CD4-positive, alpha-beta T cell treated with Interleukin-15 for 1 hour (primary cell): ENCODE measurements around the gene IMMP2L.
"Not testable (repeated sequence)": the region's sequence is repeated elsewhere in the genome, so short reads cannot be mapped to it uniquely, and the experiment has no call there.

ENCODE experiments used
- DNase-seq: peaks from one replicate; pipeline ENCODE4 v3.0.0-alpha.2; 2020

Gene IMMP2L

DNA sequence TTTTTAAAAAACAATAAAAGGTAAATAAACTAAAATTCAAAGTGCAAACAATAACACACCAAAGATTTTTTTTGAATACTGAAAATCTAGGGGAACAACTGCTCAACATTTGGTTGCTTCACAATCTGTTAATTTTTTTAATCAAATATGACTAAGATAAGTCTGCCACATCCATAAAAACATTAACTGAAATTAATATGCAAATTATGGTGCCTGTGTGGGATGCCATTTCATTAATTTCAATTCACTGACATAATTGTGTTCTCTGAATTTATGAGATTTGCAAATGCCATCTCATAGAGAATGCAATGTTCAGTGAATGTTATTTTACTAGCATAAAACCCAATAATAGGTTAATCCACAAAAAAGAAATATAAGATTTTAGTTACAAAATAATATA lies 237.5 kb downstream of the IMMP2L start:
- DNase-seq: no peak

DNA sequence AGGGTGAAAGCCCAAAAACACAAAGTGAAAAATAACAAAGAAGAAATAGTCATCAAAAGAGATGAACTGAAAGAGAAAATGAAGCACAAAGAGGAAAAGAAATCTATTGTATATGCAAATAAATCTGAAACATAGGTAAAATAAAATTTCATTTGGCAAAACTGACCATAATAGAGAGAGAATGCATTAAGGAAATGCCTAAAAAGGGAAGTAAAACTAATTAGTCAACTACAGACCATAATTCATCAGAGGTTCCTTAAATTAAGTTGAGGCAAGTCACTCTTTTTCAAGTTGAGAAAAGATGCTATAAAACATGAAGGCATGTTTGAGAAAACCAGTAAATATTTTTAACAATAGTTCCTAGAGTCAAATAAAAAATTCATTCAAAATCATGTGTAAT lies 238.1 kb downstream of the IMMP2L start:
- DNase-seq: no peak

DNA sequence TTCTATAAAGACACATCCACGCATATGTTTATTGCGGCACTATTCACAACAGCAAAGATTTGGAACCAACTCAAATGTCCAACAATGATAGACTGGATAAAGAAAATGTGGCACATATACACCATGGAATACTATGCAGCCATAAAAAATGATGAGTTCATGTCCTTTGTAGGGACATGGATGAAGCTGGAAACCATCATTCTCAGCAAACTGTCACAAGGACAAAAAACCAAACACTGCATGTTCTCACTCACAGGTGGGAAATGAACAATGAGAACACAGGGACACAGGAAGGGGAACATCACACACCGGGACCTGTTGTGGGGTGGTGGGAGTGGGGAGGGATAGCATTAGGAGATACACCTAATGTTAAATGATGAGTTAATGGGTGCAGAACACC lies 238.6 kb downstream of the IMMP2L start:
- not testable (repeated sequence) for DNase-seq

DNA sequence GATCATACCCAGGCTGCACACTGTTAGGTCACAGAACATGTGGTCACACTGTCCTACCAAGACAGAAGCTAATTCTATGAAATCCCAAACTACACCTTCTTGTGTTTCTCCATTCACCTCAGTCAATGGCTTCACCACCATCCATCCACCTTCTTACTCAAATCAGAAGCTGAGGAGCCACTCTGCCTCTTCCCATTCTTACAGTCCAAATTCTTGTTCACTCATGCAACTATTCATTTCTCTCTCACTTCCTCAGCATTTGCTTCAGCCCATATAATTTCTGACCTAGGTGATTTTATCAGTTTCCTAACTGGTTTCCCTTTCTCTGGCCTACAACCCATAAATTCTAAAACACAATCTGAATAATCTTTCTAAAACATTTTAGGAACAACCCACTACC lies 242.2 kb downstream of the IMMP2L start:
- DNase-seq: no peak

DNA sequence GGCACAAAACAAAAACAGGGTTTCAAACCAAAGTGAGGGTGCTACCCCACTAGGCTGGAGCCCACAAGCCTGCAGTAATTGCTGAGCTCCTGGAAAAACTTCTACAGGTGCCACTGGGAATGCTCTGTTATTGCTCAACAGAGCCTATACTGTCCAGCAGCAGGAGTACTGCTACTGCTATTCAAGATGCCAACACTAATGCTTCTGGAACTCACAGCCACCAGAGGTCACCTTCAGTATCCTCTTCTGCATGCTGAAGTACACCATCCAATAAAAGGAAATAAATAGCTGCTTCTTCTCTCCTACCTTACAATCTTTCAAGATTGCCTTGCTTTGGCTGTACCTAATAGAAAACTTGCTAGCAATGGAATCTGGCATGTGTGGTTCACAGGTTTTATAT lies 249.3 kb downstream of the IMMP2L start:
- DNase-seq: no peak

DNA sequence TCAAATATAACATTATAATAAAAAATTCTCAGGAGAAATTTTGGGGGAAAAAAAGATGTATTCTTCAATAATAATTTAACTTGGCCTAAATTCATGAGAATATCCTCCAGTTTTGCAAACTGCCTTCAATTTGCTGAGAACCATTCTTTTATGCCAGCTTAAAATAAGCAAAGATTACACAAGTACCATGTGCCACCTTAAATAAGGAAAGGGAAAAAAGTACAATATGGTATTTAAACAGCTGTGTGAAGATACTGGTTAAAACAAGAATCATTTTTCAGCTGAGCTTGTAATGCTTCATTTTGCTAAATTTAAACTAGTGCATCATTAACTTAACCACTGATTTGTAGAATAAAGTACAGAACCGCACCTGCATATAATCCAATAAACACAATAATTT lies 253.6 kb downstream of the IMMP2L start:
- DNase-seq: no peak

DNA sequence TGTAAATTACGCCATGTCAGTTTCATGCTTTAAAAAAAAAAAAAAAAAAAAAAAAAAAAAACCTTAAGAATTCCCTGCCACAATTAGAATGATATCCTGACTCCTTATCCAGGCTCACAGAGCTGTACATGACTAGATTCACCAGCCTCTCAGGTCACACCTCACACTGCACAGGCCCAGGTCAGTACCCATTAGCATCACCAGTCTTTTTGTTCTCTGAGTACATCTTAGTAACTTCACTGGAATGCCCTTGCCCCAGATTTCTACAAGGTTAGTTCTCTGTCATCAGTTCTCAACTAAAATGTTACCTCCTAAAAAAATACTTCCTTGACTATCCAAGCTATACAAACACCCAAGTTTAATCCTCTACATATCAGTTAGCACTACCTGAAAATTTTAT lies 260.4 kb downstream of the IMMP2L start:
- DNase-seq: no peak

DNA sequence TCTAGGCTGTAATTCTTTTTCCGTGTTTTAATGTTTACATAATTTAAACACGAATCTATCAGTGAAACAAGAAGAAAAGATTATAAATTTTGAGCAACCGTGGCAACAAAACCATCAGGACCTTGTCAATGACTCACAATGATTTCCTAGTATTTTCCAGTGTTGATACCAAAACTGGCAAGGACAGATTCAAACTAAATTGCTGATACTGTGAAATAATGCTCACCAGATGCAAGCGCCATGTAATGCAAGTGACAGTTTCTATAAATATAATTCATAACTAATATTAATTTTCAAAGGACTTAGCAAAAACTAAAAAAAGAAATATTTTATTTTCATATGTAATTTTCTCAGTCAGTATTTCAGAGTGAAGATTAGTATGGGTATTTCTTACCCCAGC lies 267.8 kb downstream of the IMMP2L start:
- DNase-seq: no peak

DNA sequence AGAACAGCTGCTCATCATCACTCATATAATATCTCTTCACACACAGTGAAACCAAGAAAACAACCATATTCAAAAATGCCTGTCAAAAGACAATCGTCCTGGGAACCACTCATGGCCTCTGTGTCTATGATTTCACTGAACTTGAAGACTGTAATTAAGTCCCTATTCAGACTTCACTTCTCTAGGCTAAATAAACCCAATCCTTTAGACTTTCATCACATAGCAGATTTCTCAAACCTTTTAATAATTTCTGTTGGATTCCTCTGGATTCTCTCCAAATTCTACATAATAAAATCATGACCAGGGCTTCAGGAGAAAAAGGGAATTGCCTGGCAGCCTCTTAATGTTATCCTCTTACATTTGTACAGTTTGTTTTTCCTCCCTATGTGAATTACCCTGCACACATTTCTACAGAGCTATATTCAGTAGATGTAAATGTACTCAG lies 270.2 kb downstream of the IMMP2L start:
- DNase-seq: no peak

DNA sequence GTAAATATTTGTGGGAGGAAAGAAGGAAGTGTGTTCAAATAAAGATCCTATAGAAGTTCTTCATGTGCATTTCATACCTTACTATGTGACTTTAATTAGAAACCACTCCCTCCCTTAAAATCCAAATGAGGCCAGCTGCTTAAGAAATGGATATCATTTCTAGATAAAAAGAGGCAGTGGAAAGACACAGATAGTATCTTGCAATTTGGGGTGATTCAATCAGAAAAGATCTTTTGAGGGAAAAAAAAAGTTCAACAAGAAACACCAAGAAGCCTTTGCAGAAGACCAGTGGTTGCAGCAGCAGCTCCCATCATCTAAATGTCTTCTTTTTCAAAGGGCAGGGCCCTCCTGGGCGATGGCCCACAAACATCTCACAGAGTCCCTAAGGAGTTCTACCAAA lies 271.3 kb downstream of the IMMP2L start:
- DNase-seq: no peak

DNA sequence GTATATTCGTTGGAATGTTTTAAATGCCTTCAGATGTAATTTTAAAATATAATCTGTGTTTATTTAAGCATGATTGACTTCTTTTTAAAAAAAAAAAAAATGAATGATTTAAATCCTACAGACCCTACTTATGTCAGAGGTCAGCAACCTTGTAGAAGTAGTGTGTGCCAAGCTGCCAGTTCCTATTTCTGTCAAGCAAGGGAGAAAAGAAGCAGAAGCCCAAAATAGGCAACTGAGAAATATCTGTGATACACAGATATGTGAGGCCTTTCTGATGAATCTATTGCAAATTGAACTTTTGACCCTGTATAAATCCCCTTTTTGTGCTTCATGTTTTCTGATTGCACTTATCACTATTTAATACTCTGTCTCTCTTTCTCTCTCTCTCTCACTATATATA lies 271.9 kb downstream of the IMMP2L start:
- no peak for DNase-seq

DNA sequence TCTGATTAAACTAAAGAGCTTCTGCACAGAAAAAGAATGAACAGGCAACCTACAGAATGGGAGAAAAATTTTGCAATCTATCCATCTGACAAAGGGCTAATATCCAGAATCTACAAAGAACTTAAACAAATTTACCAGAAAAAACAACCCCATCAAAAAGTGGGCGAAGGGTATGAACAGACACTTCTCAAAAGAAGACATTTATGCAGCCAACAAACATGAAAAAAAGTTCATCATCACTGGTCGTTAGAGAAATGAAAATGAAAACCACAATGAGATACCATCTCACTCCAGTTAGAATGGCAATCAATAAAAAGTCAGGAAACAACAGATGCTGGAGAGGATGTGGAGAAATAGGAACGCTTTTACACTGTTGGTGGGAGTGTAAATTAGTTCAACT lies 273.9 kb downstream of the IMMP2L start:
- DNase-seq: not testable (repeated sequence)

DNA sequence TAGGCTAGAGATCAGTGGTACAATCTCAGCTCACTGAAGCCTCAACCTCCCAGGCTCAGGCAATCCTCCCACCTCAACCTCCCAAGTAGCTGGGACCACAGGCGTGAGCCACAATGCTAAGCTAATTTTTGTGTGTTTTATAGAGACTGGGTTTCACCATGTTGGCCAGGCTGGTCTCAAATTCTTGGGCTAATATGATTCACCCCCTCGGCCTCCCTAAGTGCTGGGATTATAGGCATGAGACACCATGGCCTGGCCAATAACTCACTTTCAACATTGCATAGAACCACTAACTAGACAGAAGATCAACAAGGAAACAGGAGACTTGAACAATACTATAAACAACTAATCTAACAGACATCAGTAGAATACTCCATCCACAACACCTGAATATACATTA lies 279.7 kb downstream of the IMMP2L start:
- DNase-seq: no peak

DNA sequence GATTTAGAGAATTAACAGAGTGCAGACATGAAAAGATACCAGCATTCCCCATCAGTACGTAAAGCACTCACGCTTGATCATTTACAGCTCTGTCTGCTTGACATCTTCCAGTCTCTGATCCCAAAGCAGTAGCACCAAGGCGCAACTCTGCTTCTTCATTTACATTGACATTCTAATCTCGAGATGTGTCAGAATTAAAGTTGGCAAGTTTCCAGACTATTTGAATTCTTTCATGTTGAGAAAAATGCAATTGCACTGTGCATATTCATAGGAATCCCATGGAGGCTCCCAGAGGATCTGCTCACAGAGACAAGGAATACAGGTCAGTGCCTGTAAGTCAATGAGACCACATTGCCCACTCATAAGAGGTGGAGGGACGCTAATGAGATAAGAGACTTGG lies 287.4 kb downstream of the IMMP2L start:
- no peak for DNase-seq

DNA sequence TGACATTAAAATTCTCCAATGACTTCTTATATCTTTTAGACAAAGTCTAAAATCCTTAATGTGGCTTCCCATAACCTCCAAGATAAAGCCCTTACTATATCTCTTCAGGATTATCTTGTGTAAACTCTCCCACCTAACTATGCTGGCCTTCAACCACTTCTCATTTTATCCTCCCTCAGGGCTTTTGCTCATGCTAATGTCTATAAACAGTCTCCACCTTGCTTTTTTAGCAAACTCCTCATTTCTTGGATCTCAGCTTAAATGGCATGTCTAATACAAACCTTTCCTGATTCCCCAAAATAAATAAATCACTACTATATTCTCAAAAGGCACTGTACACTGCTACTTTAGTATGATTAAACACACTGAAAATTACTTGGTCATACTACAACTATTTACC lies 290.2 kb downstream of the IMMP2L start:
- no peak for DNase-seq

DNA sequence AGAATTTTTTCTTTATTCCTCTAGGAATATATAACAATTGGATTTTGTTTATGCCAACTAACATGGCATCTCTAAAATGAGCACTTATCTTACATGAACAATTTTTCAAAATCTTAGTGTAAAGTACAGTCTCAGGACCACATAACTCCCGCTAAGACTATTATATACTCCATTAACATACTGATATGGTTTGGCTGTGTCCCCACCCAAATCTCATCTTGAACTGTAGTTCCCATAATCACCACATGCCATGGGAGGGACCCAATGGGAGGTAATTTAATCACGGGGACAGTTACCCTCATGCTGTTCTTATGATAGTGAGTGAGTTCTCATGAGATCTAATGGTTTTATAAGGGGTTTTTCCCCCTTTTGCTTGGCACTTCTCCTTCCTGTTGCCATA lies 291.5 kb downstream of the IMMP2L start:
- not testable (repeated sequence) for DNase-seq

DNA sequence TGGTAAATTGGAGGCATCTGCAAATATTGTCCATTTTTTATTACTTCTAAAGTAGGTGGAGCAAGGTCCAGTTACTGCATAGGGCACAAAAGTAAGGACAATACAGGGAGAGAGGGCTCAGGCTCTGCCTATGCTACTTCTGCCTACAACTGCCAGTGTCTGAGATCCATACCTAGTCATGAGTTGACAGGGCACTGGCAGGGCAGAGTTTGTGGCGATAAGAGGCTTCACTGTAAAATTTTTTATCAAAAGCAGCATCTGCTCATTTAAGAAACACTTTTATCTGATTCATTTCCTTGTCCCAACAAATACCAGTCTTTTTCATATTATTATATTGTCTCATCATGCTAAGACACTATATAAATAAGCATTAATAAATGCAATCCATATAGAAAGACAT lies 293.4 kb downstream of the IMMP2L start:
- DNase-seq: no peak

DNA sequence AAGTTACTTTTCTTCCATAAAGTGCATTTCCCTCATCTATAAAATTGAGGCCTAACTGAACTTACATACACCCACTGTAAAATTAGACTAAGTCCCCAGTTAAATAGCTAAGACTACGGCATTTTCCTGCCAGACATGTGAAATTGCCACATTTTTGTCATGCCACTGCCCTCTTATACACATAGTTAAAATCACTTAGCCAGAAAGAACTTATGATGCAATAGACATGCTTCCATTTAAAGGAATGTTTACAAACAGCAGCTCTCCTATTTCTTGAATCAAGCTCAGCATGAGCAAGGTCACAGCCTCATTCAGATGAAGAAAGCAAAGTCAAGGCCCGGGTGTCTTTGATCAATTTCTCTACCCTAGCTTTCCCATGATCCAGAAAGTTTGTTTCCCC lies 295.7 kb downstream of the IMMP2L start:
- no peak for DNase-seq

DNA sequence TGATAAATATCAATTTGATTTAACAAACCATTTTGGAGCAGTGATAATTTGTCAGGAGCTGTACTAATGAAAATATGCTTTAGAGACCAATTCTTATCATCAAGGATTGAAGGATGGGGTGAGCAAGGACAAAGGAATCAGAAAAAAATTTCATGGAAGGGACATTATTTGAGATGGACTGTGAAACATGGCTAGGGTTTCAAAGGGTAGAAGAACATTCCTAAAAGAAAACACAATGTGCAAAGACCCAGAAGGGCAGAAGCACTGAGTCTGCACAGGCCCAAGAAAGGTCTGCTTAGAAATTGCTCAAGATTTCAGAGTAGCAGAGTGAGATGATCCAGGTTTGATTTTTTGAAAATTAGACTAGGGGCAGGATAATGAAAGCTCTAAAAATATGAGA lies 296.9 kb downstream of the IMMP2L start:
- DNase-seq: no peak

DNA sequence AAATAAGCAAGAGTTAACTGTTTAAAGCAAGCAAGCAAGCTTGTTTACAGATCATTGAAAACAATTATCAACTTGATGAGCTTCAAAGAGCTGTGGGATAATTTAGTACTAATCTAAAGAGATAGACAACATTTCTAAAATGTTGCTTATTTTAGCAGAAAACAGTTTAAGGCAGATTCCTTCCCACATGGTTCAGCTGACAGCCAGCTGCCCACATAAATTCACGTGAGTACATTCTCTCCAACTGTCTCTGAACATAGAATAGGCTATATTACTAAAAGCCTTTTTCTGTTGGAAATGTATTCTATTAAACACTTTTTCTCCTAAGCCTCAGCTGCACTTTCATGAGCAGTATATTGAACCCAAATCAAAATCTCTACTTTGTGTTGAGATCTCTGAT lies 297.3 kb downstream of the IMMP2L start:
- no peak for DNase-seq

DNA sequence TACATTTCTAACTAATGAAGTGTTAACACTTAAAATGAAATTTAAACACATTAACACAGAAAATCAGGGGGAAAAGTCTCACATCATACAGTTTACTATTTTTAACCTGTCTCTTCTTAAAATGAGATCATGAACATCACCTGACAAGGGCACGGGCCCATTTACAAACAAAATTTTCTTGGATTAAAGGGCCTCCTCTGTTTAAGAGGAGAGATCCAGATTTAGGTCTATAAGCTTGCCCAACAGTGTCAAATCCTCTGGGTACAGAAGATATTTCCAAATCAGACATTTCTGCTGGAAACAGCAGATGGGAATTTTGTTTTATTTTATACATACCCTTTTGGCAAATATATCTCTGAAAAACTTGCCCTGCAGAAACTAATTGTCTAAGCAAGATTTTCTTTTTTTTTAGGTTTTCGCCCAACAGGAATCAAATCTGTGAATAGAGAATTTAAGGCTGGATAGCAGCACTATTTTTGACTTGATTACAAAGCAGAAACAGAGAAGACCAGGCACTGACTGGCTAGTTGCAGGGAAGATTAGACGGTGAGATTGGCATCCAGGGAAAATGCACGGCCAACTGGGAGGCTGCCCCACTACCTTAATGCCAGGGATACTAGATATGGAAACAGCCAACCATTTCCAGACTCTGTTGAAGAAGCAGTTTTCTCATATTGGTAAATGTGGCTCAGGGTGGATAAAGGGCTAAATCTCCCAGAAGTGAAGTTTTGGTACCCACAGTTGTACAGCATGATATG lies 298.0 kb downstream of the IMMP2L start:
- no peak for DNase-seq

DNA sequence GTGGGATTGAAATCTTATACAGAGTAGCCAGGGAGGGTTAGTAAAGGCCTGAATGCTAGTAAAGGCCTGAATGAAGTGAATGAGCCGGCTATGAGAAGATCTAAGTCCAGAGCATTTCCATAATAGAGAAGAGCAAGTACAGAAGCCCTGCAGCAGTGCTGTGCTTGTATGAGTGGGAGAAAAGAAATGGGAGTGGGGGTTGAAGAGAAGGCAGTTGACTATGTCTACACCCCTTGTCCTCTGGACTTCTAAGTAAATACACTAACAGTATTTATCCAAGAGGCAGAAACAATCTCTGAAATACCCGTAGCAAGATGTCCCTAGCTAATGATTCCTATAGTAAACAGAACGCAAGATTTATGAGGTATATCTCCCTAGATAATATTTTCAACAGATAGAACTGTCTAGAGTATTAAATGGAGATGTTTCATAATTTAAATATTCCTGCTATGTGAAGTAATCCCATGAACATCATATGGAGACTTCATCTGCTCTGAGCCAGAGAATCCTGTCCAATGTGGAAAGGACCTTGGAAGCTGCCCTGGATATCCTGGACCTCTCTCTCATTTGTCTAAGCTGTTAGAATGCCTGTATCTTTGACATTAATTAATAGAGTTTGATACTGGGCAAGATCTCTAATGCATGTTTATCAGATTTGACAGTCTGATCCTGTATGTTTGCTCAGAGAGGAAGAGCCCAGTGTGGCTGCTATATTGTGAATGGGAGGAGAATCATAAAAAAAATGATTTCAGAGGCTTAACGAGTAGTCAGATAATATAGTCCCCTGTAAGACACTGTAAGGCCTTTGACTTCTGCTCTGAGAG lies 299.8 kb downstream of the IMMP2L start:
- DNase-seq: no peak

DNA sequence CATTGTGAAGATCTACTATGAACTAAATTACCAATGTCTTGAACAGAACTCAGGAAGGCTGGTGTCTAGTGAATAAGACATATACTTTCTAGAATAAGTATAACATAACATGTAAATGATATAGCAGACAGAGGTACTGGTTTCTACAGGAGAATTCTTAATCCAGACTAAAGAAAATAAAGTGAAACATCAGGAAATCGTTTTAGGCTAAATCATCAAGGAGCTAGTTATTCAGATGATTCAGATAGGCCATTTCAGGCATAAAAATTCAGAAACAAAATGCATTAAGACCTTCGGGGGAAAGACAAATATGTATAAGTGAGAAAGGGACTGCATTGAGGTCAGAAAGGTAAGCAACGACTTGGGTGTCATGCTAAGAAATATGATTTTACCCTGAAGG lies 300.8 kb downstream of the IMMP2L start:
- no peak for DNase-seq

DNA sequence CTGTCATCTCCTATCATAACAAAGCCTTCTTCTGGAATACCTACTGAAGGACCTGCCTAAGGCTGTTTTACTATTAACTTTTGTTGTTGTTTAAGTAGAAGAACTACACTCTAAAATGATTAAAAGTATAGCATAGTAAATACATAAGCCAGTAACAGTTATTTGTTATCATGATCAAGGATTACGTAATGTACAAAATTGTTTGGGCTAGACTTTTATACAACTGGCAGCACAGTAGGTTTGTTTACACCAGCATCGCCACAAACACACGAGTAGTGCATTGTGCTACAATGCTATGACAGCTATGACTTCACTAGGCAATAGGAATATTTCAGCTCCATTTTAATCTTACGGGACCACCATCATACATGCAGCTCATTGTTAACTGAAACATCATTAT lies 302.3 kb downstream of the IMMP2L start:
- no peak for DNase-seq

DNA sequence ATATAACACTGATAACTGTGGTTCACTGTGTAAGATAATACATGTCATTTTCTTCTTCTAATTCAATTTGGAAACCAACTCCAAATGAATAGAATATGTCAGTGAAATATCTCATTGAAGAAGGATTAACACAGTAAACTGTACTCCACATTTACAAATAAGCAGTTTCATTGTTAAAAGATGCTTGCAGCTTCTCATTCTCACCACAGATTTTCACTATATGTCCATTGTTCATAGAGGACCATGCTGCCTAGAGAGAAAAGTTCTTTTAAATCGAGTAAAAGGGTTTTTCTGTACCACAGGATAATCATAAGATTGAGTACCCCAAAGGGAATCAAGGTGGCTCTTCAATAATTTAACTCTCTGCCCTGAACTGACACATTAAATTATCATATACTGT lies 305.9 kb downstream of the IMMP2L start:
- no peak for DNase-seq
